HG03457 (cell line): ENCODE measurements around the gene NUDT3.
"Not testable (repeated sequence)": the region's sequence is repeated elsewhere in the genome, so short reads cannot be mapped to it uniquely, and the experiment has no call there.

Experiments used
- ATAC-seq: cut with Tn5 transposase; IDR thresholded peaks from one replicate; pipeline ENCODE4 v1.9.1; 2021; ENCODE audit warnings: moderate number of reproducible peaks; ENCODE audit not compliant: unreplicated experiment

NUDT3 gene

GRCh38 chr6:34393191-34393965 is 909 bp upstream of the NUDT3 start:
- no peak for ATAC-seq

GRCh38 chr6:34391786-34392496 is 528 bp downstream of the NUDT3 start:
- peak; percentile 20 for ATAC-seq

GRCh38 chr6:34391473-34391785 is 1.0 kb downstream of the NUDT3 start:
- ATAC-seq, result no peak

- no peak for ATAC-seq
These were observed 1.7 kb downstream of the NUDT3 start for GRCh38 chr6:34390531-34391472.

GRCh38 chr6:34389034-34389433 is 3.4 kb downstream of the NUDT3 start:
- ATAC-seq, result no peak

- ATAC-seq, result no peak
These were observed 4.0 kb downstream of the NUDT3 start for GRCh38 chr6:34388421-34388820.

- no peak for ATAC-seq
These were observed 5.9 kb downstream of the NUDT3 start for GRCh38 chr6:34386316-34387137.

- no peak for ATAC-seq
These were observed 6.7 kb downstream of the NUDT3 start for GRCh38 chr6:34385793-34386195.

GRCh38 chr6:34384321-34385153 is 7.9 kb downstream of the NUDT3 start:
- no peak for ATAC-seq

GRCh38 chr6:34383656-34384320 is 8.7 kb downstream of the NUDT3 start:
- ATAC-seq, result no peak

GRCh38 chr6:34383161-34383631 is 9.3 kb downstream of the NUDT3 start:
- no peak for ATAC-seq

- no peak for ATAC-seq
These were observed 11.4 kb downstream of the NUDT3 start for GRCh38 chr6:34381081-34381480.

GRCh38 chr6:34378470-34378869 is 14.0 kb downstream of the NUDT3 start:
- no peak for ATAC-seq

- no peak for ATAC-seq
These were observed 14.5 kb downstream of the NUDT3 start for GRCh38 chr6:34377984-34378383.

GRCh38 chr6:34377571-34377970 is 14.9 kb downstream of the NUDT3 start:
- not testable (repeated sequence) for ATAC-seq

GRCh38 chr6:34375833-34376232 is 16.6 kb downstream of the NUDT3 start:
- no peak for ATAC-seq

GRCh38 chr6:34374508-34374907 is 18.0 kb downstream of the NUDT3 start:
- no peak for ATAC-seq

- no peak for ATAC-seq
These were observed 18.4 kb downstream of the NUDT3 start for GRCh38 chr6:34374069-34374468.

GRCh38 chr6:34373511-34373910 is 19.0 kb downstream of the NUDT3 start:
- ATAC-seq, result no peak
